GM21576 (cell line): ENCODE data around the gene DROSHA.

ENCODE experiments used
- ATAC-seq: cut with Tn5 transposase; IDR thresholded peaks from one replicate; pipeline ENCODE4 v1.9.1; 2021; ENCODE audit warnings: mild to moderate bottlenecking, moderate library complexity; ENCODE audit not compliant: unreplicated experiment

The DROSHA gene

GRCh38 chr5:31471040-31471439 is 60.9 kb downstream of the DROSHA start:
- no peak for ATAC-seq

DNA sequence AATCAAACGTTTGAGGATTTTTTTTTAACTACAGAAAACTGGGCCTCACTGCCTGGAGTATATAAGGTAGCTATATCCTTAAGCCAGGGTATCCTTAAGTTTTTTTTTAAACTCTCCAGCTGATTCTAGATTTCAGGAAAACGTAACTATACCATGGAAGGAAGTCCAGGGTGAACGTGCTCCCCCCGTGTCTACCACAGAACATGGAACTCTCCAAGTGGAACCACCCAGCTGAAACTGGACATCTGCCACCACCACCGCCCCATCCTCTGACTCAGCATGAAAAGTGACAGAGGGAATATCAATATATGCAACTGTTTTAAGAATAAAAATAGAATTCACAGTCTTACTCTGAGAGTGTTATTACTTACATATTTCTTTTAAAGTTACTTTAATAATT is 61.3 kb downstream of the DROSHA start:
- no peak for ATAC-seq

DNA sequence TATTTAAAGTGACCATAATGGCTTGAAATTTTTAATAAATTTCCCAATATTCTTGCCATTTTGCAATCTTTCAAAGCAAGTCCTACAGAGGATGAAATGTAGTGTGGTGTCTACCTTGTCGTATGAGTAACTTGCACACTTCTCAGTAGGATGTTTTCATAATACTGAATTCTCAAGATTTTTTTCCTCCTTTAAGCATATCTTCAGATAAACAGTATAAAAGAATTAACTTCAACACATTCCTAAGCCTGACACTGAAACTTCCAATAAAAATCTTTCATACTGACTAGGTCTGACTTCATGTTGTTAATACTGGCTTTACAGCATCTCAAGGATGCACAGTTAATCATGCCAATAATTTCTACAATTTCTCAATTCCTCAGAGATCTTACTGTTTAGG is 62.0 kb downstream of the DROSHA start:
- ATAC-seq, result no peak

DNA sequence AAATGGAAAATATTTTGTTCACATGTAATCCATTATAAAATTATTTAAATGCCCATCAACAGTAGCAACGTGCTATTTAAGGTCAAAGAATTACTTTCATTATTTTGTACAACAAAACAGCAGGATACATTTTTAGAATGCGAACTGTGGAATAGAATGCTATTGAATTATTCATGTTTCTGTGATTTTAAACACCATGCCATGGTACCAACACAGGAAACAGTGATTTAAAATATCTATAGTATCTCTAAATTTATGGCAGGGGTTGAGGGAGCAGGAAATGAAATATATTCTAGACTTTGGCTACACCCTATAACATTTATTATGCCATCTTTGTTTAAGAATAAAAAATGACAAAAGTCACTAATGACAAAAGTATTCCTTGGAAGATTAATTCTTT is 62.4 kb downstream of the DROSHA start:
- no peak for ATAC-seq

DNA sequence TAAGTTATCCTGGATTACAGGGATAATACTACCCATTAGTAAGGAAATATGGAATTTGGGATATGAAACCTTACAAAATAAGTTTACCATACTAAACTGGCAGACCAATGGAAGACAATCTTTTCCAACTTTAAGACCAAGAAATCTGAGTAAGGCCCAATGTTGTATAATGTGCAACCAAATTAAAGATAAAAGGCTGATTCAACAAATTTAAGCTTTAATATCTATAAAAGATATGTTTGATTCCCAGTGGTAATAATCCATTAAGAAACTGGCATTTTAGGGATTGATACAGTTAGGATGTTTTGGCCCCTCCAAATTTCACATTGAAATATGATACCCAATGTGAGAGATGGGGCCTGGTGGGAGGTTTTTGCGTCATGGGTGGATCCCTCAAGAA is 66.6 kb downstream of the DROSHA start:
- ATAC-seq, result no peak

DNA sequence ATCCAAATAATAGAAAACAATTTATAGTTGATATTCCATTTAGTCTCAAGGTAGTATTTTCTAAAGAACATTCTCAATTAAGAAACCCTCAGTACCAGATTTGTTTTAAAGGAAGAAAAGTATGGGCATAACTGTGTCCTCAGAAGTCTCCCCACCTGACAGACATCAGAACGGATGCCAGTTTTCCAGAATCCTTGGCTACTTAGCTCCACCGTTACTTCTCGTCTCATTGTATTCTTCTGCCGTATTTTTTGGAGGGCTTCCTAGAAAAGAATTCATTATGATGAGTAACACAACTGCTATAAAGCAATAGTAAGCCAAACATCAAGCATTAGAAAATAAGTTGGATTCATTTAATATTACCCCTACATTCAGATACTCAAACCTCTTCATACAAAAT is 67.8 kb downstream of the DROSHA start:
- ATAC-seq, result no peak

- ATAC-seq, result no peak
Measured at GRCh38 chr5:31463351-31463750, 68.5 kb downstream of the DROSHA start.

DNA sequence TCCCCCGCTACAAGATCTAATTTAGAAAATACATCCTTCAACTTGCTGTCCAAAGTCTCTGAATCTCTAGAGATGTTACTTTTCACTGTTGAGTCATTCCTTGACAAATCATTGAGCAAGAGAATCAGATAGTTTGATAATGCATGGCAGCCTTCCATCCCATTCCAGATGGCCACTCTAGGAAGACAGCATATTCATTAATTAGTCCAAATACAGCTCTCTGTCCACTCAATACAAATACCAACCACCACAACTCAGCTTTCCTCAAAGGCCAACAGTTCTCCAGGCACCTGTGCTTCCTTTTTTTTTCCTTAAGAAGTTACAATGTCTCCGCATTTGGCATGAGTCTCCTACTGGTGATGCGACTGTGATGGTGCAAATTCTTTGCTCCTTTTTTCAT is 72.3 kb downstream of the DROSHA start:
- ATAC-seq, result no peak

GRCh38 chr5:31455172-31455571 is 76.7 kb downstream of the DROSHA start:
- ATAC-seq, result no peak

- ATAC-seq, result no peak
Measured at GRCh38 chr5:31453522-31453921, 78.4 kb downstream of the DROSHA start.

DNA sequence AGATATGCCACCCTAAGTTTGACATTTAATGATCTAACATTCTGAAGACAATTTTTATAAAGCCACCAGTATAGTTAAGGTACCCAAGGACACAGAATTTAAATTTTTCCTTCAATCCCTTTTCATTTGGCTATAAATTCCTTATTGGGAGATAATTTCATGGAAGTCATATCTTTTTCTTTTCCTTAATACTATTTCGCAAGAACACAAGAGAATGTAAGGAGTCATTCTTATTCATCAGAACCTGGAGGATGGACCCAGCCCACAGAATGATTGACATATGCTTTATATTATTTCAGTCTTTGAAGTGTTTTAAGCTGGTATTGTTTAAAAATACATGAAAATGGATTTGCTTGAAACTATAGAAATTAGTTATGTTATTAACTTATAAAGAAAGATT is 79.6 kb downstream of the DROSHA start:
- no peak for ATAC-seq

GRCh38 chr5:31449962-31450361 is 81.9 kb downstream of the DROSHA start:
- ATAC-seq, result no peak

DNA sequence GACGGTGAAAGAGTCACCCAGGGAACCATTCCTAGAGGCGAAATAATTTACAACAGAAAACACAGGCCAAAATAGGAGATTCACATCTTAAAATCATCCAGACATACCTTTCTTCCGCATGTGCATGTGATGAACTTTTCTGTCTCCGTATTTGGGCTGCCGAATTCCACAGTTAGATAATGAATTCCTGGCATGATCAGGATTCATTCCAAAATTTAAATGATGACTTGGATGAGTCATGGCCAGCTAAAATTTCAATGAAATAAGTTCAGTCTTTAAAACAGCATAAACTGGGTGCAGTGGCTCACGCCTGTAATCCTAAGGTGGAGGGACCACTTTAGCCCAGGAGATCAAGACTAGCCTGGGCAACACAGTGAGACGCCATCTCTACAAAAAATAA is 82.7 kb downstream of the DROSHA start:
- ATAC-seq, result no peak

DNA sequence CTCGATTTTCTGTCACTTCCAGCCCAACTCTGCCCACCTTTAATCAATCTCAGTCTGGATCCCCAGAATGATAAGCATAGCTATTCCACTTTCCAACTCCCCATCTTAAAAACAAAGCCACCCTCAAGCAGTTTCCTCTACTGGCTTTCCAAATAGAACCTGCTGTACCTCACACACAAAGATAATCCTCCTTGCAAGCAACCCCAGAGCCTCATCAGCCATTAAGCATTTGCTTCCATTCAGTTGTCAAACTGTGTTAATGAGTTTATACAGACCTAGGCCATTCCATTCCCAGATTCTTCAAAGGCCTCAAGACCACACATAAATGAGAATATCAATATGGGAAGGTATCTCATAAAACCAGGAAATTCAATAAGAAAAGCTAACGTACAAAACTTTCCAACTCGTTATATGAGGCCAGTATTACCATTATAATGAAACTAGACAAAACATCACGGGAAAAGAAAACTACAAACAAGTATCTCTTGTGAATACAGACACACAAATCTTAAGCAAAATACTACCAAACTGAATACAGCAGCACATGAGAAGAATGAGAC is 86.8 kb downstream of the DROSHA start:
- ATAC-seq, result no peak

DNA sequence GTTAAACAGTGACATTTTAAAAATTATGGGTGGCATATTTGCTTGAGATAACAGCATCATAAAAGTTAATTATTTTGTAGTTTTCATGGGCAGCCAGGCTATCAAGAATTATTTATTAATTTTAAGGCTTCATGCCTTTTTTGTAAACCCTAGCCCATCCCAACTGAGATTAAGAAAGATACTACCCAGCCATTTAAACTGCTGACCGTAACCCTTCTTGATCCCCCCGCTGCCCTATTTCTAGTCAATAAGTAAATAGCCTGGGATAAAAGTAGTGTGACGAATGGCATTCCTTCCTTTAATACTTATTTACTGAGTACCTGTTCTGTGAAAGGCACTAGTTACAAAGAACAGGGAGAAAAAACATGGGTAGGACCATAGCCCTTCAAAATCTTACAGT is 88.3 kb downstream of the DROSHA start:
- ATAC-seq, result no peak

DNA sequence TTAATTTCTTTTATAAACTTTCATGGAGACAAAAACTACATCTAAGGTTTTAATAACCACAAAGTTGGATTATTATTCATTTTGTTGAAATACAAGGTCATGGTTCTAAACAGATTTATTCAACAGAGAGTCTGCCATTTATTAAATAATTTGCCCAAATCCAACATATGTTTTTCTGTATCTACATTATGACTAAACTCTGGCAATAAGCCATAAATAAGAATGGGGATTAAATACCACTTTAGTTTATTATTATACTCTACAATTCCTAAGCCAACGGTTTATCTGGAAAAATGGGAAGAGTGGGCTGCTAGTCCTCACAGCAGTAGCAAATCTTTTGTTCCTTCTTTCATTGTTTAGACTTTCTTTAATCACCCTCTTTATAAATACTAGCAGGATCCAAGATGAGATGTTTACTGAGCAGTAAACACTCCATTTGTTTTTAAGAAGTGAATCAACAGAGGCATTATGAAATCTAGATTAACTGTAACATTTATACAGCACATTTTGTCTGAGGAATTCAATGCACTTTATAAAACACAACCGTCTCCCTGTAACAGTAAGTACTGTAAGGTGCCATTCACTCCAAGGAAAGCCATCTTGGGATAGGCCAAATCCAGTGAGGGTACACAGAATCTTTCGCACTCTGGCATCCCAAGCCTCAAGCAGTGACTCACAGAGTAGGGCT is 89.7 kb downstream of the DROSHA start:
- ATAC-seq, result no peak

DNA sequence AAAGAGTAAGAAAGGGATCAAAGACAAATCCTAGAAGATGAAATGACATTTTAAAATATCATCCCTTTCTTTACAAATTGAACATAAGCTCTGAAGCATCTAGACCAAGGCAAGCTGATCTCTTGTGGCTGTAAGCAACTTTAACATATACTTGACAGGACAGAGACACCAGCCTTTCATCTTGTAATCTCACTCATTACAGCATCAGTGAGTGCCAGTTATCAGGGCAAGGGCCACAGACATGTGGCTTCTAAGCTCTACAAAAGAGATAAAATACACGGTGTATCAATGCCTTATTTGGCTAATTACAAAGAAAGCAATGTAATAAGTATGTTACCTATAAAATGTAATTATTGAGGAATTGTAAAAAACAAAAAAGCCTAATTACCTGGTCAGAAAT is 95.0 kb downstream of the DROSHA start:
- no peak for ATAC-seq

- ATAC-seq, result no peak
Measured at GRCh38 chr5:31435730-31436129, 96.2 kb downstream of the DROSHA start.

GRCh38 chr5:31434898-31435297 is 97.0 kb downstream of the DROSHA start:
- ATAC-seq, result no peak

DNA sequence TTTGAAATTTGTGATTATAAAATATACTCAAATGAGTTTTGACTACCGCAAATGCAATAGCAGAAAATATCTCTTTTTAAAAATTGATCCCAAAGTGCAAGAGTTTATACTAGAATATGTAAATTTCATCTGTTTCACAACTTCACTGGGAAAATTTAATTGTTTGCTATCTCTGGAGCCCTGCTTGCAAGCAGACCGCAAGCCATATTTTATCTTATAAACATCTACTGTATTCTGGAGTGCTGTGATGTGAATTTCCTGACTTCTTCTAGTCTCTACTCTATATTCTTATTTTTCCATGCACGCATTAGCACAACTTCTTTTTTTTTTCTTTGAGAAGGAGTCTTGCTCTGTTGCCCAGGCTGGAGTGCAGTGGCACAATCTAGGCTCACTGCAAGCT is 98.7 kb downstream of the DROSHA start:
- no peak for ATAC-seq

DNA sequence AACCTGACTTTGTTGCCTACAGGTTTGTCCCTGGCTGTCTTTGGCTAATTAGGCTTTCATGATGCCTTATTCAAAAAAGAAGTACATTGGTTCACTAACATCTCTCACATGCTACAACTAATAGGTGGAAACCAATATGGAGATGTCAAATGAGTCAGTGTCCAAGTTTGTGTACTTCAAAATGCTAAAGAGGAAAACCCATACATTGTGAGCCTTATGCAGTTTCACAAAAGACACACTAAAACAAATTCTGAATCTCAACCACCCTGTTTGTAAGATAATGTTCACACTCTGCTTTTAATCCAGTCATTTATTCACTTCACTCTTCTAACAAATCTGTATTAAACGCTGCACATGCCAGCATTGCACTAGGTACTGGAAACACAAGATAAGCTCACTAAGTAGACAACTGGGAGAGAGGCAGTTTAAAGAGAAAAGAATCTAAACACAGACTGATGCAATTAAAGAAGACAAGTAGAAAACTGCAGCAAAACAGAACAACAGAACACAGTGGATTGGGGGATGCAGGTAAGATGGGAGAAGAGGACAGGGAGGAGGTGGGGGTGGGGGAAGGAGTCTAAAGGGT is 104.1 kb downstream of the DROSHA start:
- no peak for ATAC-seq

DNA sequence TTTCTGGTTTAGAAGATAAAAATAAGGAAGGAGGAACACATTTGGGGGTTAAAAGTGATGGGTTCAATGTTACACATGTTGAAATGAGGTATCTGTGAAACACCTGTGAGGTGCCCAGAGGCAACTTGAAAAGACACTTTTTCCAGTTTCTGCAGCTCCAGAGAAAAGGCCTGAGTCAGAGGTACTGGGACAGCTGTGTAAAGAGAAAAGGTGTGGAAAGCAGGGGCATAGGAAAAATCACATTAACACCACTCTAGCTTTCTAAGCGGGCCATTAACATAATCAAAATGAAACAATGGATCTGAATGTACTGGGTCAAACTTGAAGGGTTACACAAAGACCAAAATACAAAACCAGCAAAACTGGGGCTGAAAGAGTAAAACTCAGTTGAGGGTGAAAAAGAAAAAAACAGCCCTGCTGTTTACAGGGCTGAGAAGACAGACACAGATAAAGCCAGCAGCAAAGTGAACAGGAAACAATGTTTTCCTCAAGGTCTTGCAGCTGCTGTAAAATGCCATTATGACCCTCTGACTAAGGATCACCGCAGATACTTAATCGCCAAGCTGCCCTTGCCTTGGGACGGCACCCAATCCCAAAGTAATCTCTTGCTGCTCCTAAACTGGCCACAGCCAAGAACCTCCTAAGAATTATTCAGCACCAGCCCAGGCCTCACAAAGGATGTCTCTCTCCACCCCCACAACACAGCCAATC is 104.7 kb downstream of the DROSHA start:
- ATAC-seq, result no peak
